Effector memory CD4-positive, alpha-beta T cell (primary cell): ENCODE data around the gene CD4.

Source experiments
- DNase-seq, 3 donors: peaks; one replicate each; pipeline ENCODE4 v3.0.0-alpha.2; 2020
- H3K27ac ChIP-seq: 2 replicates; pipeline ENCODE4 v1.7.0; 2013; ENCODE audit warnings: mild to moderate bottlenecking, low read length, moderate library complexity; ENCODE audit not compliant: insufficient read depth, poor library complexity, severe bottlenecking
- H3K27me3 ChIP-seq: replicated peaks from 2 replicates; pipeline ENCODE4 v1.7.0; 2013; ENCODE audit warnings: mild to moderate bottlenecking, low read length; ENCODE audit not compliant: insufficient read depth, control insufficient read depth, poor library complexity, severe bottlenecking
- H3K36me3 ChIP-seq: 2 replicates; pipeline ENCODE4 v1.7.0; 2013; ENCODE audit warnings: mild to moderate bottlenecking, low read length, moderate library complexity; ENCODE audit not compliant: control insufficient read depth, insufficient read depth
- H3K4me1 ChIP-seq: 2 replicates; pipeline ENCODE4 v1.7.0; 2013; ENCODE audit warnings: low read length, mild to moderate bottlenecking; ENCODE audit not compliant: control insufficient read depth, insufficient read depth, poor library complexity, severe bottlenecking
- H3K4me3 ChIP-seq: 2 replicates; pipeline ENCODE4 v1.7.0; 2013; ENCODE audit warnings: low read length, low read depth, mild to moderate bottlenecking; ENCODE audit not compliant: insufficient read depth, poor library complexity, severe bottlenecking
- H3K9me3 ChIP-seq: 2 replicates; pipeline ENCODE4 v1.7.0; 2013; ENCODE audit warnings: mild to moderate bottlenecking, low read length, moderate library complexity; ENCODE audit not compliant: control insufficient read depth

CD4 gene

GRCh38 chr12:6771091-6771495 is 18.2 kb upstream of the CD4 start:
- no peak for DNase-seq
- H3K9me3 ChIP-seq, result no peaks in the 10 kb centered on the region
- H3K27me3 ChIP-seq, result peaks cover 20% of the 10 kb centered on the region
- H3K4me1 ChIP-seq, result peaks cover 42% of the 10 kb centered on the region
- no peak overlapping the region for H3K4me3 ChIP-seq
- H3K36me3 ChIP-seq, result no peaks in the 10 kb centered on the region
- no peak overlapping the region for H3K27ac ChIP-seq

GRCh38 chr12:6771509-6772330 is 17.6 kb upstream of the CD4 start:
- H3K9me3 ChIP-seq, result no peaks in the 10 kb centered on the region
- peak overlapping the region; percentile 19 for H3K4me3 ChIP-seq
- peaks cover 21% of the 10 kb centered on the region for H3K27me3 ChIP-seq
- H3K4me1 ChIP-seq, result peaks cover 41% of the 10 kb centered on the region
- H3K27ac ChIP-seq, result no peak overlapping the region
- H3K36me3 ChIP-seq, result no peaks in the 10 kb centered on the region
- DNase-seq, result no peak

- Histone ChIP-seq H3K4me3 (peak within 1 kb of the TSS; percentile 26), H3K27ac (peak within 1 kb of the TSS; percentile 21), H3K27me3 (peaks cover 21% of the 10 kb centered on the region), H3K36me3 (no peaks in the 10 kb centered on the region), H3K4me1 (peaks cover 35% of the 10 kb centered on the region), H3K9me3 (no peaks in the 10 kb centered on the region)
- DNase-seq, result no peak
Measured at GRCh38 chr12:6772331-6772695, 17.0 kb upstream of the CD4 start, which contains the start of gene LAG3. Gene LAG3, plus strand, starts transcription at chr12:6772520. Its CDS starts 333 bp downstream, at chr12:6772853.

GRCh38 chr12:6772726-6773589 is 16.4 kb upstream of the CD4 start:
- no peaks in the 10 kb centered on the region for H3K9me3 ChIP-seq
- no peaks in the 10 kb centered on the region for H3K36me3 ChIP-seq
- peak overlapping the region; percentile 21 for H3K27ac ChIP-seq
- no peak for DNase-seq
- H3K27me3 ChIP-seq, result peaks cover 21% of the 10 kb centered on the region
- peak overlapping the region; percentile 26 for H3K4me3 ChIP-seq
- peaks cover 29% of the 10 kb centered on the region for H3K4me1 ChIP-seq

- Histone ChIP-seq H3K36me3 (no peaks in the 10 kb centered on the region), H3K4me3 (peak overlapping the region; percentile 26), H3K9me3 (no peaks in the 10 kb centered on the region), H3K27ac (peak overlapping the region; percentile 21), H3K4me1 (peaks cover 35% of the 10 kb centered on the region), H3K27me3 (peaks cover 21% of the 10 kb centered on the region)
- DNase-seq, result no peak
Measured at GRCh38 chr12:6773590-6774351, 15.6 kb upstream of the CD4 start.

- no peak overlapping the region for H3K4me3 ChIP-seq
- H3K4me1 ChIP-seq, result peaks cover 39% of the 10 kb centered on the region
- no peaks in the 10 kb centered on the region for H3K36me3 ChIP-seq
- H3K27ac ChIP-seq, result no peak overlapping the region
- H3K27me3 ChIP-seq, result peaks cover 21% of the 10 kb centered on the region
- DNase-seq, result peak in 1 of 3 donors; percentile 23
- H3K9me3 ChIP-seq, result no peaks in the 10 kb centered on the region
Measured at GRCh38 chr12:6774499-6775062, 14.7 kb upstream of the CD4 start.

GRCh38 chr12:6775185-6776174 is 13.8 kb upstream of the CD4 start:
- H3K9me3 ChIP-seq, result no peaks in the 10 kb centered on the region
- no peak for DNase-seq
- no peaks in the 10 kb centered on the region for H3K36me3 ChIP-seq
- peaks cover 39% of the 10 kb centered on the region for H3K4me1 ChIP-seq
- no peak overlapping the region for H3K27ac ChIP-seq
- H3K4me3 ChIP-seq, result no peak overlapping the region
- H3K27me3 ChIP-seq, result peaks cover 21% of the 10 kb centered on the region

- Histone ChIP-seq H3K27me3 (peaks cover 21% of the 10 kb centered on the region), H3K4me1 (peaks cover 33% of the 10 kb centered on the region), H3K4me3 (no peak overlapping the region), H3K9me3 (no peaks in the 10 kb centered on the region), H3K36me3 (no peaks in the 10 kb centered on the region), H3K27ac (no peak overlapping the region)
- no peak for DNase-seq
Measured at GRCh38 chr12:6777386-6777785, 11.9 kb upstream of the CD4 start.

- peaks cover 16% of the 10 kb centered on the region for H3K27me3 ChIP-seq
- no peak for DNase-seq
- no peaks in the 10 kb centered on the region for H3K9me3 ChIP-seq
- peaks cover 29% of the 10 kb centered on the region for H3K4me1 ChIP-seq
- H3K27ac ChIP-seq, result no peak overlapping the region
- peak overlapping the region; percentile 55 for H3K4me3 ChIP-seq
- no peaks in the 10 kb centered on the region for H3K36me3 ChIP-seq
Measured at GRCh38 chr12:6778217-6778573, 11.1 kb upstream of the CD4 start.
